GM21528 (cell line): Measurements from ENCODE around the gene TMEM184B.

Source experiments
- ATAC-seq: cut with Tn5 transposase; IDR thresholded peaks from one replicate; pipeline ENCODE4 v1.9.1; 2021; ENCODE audit warnings: mild to moderate bottlenecking, moderate library complexity; ENCODE audit not compliant: unreplicated experiment, low FRiP score

Gene TMEM184B

DNA sequence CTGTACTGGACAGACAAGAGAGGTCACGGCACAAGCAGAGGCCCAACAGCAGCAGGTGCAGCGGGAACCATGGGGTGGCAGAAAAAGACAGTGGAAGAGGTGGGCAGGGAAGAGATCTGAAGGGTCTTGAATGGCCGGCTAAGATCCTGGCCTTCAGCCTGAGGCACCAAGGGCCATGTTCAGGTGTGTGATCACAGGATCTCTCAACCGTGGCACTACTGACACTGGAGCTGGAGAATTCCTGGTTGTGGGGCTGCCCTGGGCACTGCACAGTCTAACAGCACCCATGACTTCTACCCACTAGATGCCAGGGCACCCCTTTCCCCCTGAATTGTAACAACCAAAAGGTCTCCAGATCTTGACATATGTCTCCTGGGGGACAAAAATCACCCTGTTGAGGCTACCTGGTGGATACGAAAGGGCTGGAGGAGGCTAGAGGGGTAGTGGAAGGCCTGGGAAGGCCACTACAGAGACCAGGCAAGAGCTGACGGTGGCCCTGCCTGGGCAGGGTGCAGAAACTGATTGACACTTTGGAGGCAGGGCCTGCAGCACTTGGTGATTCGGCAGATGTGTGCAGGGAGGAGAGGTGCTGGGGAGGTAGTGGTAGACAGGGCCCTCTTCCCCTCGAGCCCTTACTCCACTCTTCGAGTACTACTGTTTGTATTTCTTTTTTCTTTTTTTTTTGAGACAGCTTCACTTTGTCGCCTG, 36.1 kb upstream of the TMEM184B start:
- ATAC-seq, result no peak

GRCh38 chr22:38305471-38306448, 33.0 kb upstream of the TMEM184B start:
- peak; percentile 56 for ATAC-seq

DNA sequence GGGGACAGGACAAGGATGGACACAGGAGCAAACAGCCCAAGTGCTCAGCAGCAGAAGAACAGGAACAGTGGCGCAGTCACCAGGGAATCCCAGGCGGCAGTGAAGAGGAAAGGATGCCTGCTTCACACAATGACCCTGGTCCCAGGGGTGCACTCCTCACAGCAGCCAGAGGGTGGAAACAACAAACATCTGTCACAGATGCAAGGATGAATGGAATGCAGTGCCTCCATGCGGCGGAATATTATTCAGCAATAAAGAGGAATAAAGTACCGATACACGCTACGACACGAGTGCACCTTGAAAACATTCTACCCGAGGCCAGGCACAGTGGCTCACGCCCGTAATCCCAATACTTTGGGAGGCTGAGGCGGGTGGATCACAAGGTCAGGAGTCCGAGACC, 31.7 kb upstream of the TMEM184B start:
- ATAC-seq, result no peak

GRCh38 chr22:38303974-38304373, 31.2 kb upstream of the TMEM184B start:
- ATAC-seq, result no peak

DNA sequence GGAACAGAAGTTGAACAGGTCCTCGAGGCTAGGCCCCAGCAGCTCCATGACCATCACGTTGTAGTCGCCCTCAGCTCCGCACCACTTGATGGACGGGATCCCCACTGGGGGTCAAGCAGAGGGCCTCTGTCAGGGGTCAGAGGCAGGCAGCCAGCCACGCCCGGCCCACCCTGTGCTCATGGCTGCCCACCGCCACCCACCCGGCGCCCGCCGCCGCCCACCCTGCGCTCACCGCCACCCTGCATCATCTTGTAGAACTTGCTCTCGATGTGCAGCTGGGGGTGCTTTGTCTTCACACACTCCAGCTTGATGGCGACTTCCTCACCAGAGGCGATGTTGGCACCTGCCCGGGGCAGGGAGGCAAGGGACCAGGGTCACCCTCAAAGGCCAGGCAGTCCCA, 30.1 kb upstream of the TMEM184B start:
- ATAC-seq, result no peak

DNA sequence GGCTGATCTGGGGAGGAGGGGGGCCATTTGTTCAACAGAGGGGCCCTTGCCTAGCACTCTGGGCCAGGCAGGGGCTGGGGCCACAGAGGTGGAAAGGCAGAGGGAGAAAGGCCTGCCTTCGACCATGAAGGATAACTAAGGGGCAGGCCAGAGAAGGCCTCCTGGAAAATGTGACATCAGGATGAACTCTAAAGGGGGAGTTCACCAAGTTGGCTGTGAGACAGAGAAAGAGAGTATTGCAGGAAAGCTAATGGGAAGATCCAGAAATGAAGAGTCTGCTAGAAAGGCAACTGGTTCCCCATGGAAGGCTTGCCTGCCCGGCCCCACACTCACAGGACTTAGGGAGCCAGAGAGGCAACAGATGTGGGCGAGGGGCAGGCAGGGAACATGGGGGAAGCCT, 28.1 kb upstream of the TMEM184B start:
- no peak for ATAC-seq

DNA sequence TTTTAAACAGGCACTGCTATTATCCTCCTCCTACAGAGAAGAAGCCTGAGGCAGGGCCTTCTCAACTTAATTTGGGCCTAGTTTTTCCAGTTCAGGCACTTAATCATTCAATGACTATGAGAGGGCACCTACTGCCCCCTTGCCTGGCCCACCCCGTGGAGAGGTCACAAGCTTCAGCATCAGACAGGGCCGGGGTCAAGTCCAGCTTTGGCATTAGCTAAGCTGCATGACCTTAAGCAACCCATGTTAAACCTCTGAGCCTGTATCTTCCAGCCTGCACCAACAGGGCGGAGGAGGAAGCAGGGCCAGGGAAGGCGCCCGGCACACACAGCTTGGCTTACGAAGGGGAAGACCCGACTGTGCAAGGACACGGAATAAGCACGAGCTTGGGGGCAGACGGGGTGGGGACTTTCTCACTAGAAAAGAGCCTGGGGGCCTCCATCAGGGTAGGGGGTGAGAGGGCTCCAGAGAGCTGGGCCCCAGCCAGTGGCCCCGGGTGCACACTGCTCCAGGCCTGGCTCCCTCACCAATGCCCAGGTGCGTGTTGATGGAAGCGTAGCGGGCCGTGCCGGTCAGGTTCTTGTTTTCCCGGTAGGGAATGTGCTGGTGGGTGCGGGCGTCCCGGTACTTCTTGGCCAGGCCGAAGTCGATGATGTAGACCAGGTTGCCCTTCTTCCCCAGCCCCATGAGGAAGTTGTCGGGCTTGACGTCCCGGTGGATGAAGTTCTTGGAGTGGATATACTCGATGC, 27.6 kb upstream of the TMEM184B start:
- no peak for ATAC-seq

- no peak for ATAC-seq
Observed at GRCh38 chr22:38299770-38300102, 26.9 kb upstream of the TMEM184B start.

GRCh38 chr22:38298312-38299005, 25.6 kb upstream of the TMEM184B start:
- no peak for ATAC-seq

DNA sequence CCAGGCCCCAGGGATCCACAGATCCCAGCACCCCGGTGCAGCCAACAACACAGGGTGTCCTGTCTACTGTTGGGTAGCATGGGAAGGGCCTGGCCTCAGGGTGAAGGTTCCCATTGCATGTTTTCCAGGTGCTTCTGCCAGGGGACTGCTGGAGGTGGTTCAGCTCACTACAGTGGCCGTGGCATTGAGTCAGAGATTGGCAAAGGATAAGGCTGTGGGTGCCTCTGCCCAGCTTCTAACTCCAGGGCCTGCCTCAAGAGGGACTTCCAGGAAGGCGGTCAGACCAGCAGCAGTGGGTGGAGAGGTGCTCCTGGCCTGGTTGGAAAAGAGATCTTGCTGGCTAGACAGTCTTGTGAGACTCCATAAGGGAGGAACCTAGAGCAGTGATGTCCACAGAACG, 23.6 kb upstream of the TMEM184B start:
- ATAC-seq, result no peak

DNA sequence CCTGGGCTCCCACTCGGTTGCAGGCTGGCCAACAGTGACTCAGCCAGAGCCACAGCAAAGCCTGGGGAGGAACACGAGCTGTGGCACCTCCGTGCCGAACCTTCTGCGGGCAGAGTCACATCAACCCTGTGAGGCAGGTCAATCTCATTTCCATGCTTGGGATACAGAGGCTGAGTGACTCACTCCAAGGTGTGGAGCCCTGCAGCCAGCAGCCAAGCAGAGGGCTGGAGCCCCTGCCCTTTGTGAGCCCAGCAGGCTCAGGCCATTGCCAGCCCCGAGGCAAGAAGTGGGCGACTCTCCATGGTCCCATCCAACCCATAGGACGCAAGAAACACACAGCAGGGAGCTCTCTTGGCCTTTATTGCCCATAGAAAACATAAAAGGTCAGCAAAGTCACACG, 23.1 kb upstream of the TMEM184B start:
- no peak for ATAC-seq

DNA sequence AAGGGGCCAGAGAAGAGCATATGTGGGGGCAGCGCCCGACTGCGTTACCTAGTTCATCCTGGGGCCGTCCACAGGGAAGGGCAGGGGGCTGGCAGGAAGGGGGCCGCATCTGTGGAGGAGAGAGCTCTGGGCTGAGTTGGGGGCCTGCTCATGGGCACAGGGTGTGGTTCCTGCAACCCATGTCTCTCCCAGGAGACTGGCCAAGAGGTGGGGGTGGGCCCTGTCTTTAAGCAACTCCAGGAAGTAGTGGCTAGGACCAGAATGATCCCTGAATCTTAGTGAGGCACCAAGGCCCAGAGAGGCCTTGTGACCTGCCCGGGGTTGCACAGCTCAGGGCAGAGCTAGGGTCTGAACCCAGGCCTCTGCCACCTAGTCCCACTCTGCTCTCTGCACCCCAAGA, 22.5 kb upstream of the TMEM184B start:
- no peak for ATAC-seq

- no peak for ATAC-seq
Observed at GRCh38 chr22:38294193-38294592, 21.4 kb upstream of the TMEM184B start.

- no peak for ATAC-seq
Observed at GRCh38 chr22:38292694-38293093, 19.9 kb upstream of the TMEM184B start.

DNA sequence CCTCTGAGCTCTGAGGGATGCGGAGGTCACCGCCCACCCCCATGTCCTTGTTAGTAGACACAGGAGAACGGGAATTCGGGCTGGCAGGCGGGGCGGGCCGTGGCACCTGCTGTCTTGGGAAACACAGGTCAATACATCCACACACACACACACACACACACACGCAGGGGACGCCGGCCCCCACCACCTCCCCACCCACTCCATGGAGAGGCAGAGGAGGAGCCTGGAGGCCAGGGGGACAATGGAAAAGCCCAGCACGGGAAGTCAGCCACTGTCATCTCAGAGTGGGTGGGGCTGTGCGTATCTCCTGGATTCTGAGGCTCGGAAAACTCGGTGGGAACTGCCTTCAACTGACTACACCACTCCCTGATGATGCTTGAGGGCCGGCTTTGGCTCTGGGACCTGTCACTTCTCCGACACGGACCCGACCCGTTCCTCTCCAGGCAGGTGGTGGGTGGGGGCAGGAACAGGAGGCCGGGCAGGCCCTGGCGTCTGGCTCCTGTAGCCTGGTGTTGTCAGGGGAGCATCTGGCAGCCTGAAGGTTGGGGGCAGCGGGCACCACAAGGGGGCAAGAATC, 18.5 kb upstream of the TMEM184B start:
- ATAC-seq, result no peak

DNA sequence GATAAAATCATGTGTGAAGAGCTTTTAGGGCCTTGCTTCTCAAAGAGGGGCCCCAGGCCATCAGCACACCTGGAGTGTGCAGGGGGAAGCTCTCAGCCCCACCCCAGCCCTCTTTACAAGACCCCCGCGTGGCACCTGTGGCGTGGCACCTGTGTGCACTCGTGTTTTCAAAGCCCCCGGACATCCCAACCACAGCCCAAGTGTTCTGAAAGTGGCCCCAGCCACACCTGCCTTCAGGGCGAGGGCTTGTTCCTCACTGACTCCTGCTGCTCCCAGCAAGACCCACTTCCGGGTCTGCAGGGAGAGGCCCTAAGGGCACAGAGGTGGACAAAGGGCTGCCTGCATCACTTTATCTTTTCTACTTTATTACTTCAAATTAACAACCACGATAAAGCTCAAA, 17.5 kb upstream of the TMEM184B start:
- ATAC-seq, result no peak

DNA sequence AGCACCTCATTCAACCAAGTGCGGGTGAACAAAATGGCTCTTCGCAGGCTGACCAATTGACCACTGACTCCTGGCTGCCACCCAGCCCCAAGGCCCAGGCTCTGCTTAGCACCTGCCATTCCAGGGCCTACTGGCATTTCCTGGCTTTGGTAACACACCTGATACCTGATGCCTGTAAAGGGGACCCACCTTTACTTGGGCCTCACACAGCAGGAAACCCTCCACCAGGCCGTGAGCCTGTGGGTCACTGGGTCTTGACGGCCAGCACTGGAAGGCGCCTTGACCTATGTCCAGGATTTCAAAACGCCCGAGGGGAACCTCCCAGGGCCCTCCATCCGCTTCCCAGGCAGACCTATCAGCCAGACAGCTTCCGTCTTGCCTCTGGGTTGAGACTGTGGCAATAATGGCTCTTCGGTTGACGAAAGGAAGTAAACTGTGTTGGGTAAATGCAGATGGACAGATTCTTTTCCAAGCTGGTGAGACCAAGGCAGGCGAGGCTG, 16.8 kb upstream of the TMEM184B start:
- no peak for ATAC-seq

- no peak for ATAC-seq
Observed at GRCh38 chr22:38286915-38287669, 14.3 kb upstream of the TMEM184B start.

- no peak for ATAC-seq
Observed at GRCh38 chr22:38285018-38285417, 12.2 kb upstream of the TMEM184B start.
